Measurements from ENCODE around the gene TMCO4. TPM values are rescaled to one million over a fixed set of nuclear protein-coding genes. Genes with fewer than 3 reads are reported as not detected.

The TMCO4 gene
- total RNA-seq, 1 experiment from 2014 or later = 15.1 TPM

GRCh38 chr1:19700079-19700777 lies 99.5 kb downstream of the TMCO4 start:
- intact Hi-C loops (cut with micrococcal nuclease; ENCODE audit: unreplicated experiment) = no loop called here
- Mint-ChIP-seq H3K36me3 (ENCODE audit: insufficient read depth, unreplicated experiment) (no peaks in the 10 kb centered on the region), H3K9me3 (ENCODE audit: unreplicated experiment) (no peaks in the 10 kb centered on the region), H3K27me3 (ENCODE audit: insufficient read depth, unreplicated experiment) (no peaks in the 10 kb centered on the region), H3K27ac (ENCODE audit: unreplicated experiment) (no peak overlapping the region), H3K4me3 (ENCODE audit: unreplicated experiment) (no peak overlapping the region), H3K4me1 (ENCODE audit: low read depth, unreplicated experiment) (no peaks in the 10 kb centered on the region)
- BruUV-seq (replicated peaks) = no TSS peak
- Histone ChIP-seq H3K9me3 (no peaks in the 10 kb centered on the region), H3K4me3 (ENCODE audit: low read depth, low read length) (no peak overlapping the region), H3K4me1 (no peaks in the 10 kb centered on the region), H3K27me3 (replicated peaks; ENCODE audit: control insufficient read depth, insufficient read depth, low read length) (no peaks in the 10 kb centered on the region), H3K36me3 (ENCODE audit: control insufficient read depth, insufficient read depth, low read length) (no peaks in the 10 kb centered on the region)
- POLR2A ChIA-PET = no interaction called here
- TF ChIP-seq CTCF (IDR thresholded peaks at IDR 0.05; ENCODE audit: insufficient read depth in 1 of 2, low read depth in 1 of 2, low read length in 1 of 2, severe bottlenecking in 1 of 2, unreplicated experiment in 1 of 2) = no peak
- CTCF ChIA-PET = no interaction called here
- no peak for DNase-seq

GRCh38 chr1:19698181-19698580 lies 101.5 kb downstream of the TMCO4 start:
- H3K4me3 ChIP-seq (ENCODE audit: low read depth, low read length) = no peak overlapping the region
- Mint-ChIP-seq H3K27me3 (ENCODE audit: insufficient read depth, unreplicated experiment) (no peaks in the 10 kb centered on the region), H3K4me1 (ENCODE audit: low read depth, unreplicated experiment) (no peaks in the 10 kb centered on the region), H3K36me3 (ENCODE audit: insufficient read depth, unreplicated experiment) (no peaks in the 10 kb centered on the region), H3K9me3 (ENCODE audit: unreplicated experiment) (no peaks in the 10 kb centered on the region), H3K27ac (ENCODE audit: unreplicated experiment) (no peak overlapping the region), H3K4me3 (ENCODE audit: unreplicated experiment) (no peak overlapping the region)
- no peak for TF ChIP-seq CTCF (IDR thresholded peaks at IDR 0.05; ENCODE audit: insufficient read depth in 1 of 2, low read depth in 1 of 2, low read length in 1 of 2, severe bottlenecking in 1 of 2, unreplicated experiment in 1 of 2)
- H3K4me1 ChIP-seq = no peaks in the 10 kb centered on the region
- CTCF ChIA-PET = no interaction called here
- no TSS peak for BruUV-seq (replicated peaks)
- H3K9me3 ChIP-seq = no peaks in the 10 kb centered on the region
- POLR2A ChIA-PET = no interaction called here
- no peaks in the 10 kb centered on the region for H3K36me3 ChIP-seq (ENCODE audit: control insufficient read depth, insufficient read depth, low read length)
- no peak for DNase-seq
- intact Hi-C loops (cut with micrococcal nuclease; ENCODE audit: unreplicated experiment) = no loop called here
- no peaks in the 10 kb centered on the region for H3K27me3 ChIP-seq (replicated peaks; ENCODE audit: control insufficient read depth, insufficient read depth, low read length)

GRCh38 chr1:19696820-19697219 lies 102.9 kb downstream of the TMCO4 start:
- no peak overlapping the region for H3K27ac Mint-ChIP-seq (ENCODE audit: unreplicated experiment)
- ChIA-PET CTCF (no interaction called here), POLR2A (no interaction called here)
- Histone ChIP-seq H3K4me1 (no peaks in the 10 kb centered on the region), H3K36me3 (ENCODE audit: control insufficient read depth, insufficient read depth, low read length) (no peaks in the 10 kb centered on the region), H3K27me3 (replicated peaks; ENCODE audit: control insufficient read depth, insufficient read depth, low read length) (no peaks in the 10 kb centered on the region), H3K4me3 (ENCODE audit: low read depth, low read length) (no peak overlapping the region), H3K9me3 (no peaks in the 10 kb centered on the region)
- no peak for DNase-seq
- no peaks in the 10 kb centered on the region for H3K9me3 Mint-ChIP-seq (ENCODE audit: unreplicated experiment)
- intact Hi-C loops (cut with micrococcal nuclease; ENCODE audit: unreplicated experiment) = no loop called here
- BruUV-seq (replicated peaks) = no TSS peak
- no peaks in the 10 kb centered on the region for H3K36me3 Mint-ChIP-seq (ENCODE audit: insufficient read depth, unreplicated experiment)
- no peak overlapping the region for H3K4me3 Mint-ChIP-seq (ENCODE audit: unreplicated experiment)
- no peaks in the 10 kb centered on the region for H3K4me1 Mint-ChIP-seq (ENCODE audit: low read depth, unreplicated experiment)
- TF ChIP-seq CTCF (IDR thresholded peaks at IDR 0.05; ENCODE audit: insufficient read depth in 1 of 2, low read depth in 1 of 2, low read length in 1 of 2, severe bottlenecking in 1 of 2, unreplicated experiment in 1 of 2) = no peak
- H3K27me3 Mint-ChIP-seq (ENCODE audit: insufficient read depth, unreplicated experiment) = no peaks in the 10 kb centered on the region
